Measurements from ENCODE around the gene TMEM263.

Gene TMEM263

GRCh38 chr12:106945261-106945851 is 10.4 kb upstream of the TMEM263 start:
- Histone ChIP-seq H3K4me2 (no peak overlapping the region), H3K36me3 (no peaks in the 10 kb centered on the region), H3K9ac (no peak overlapping the region), H3K27ac (no peak overlapping the region), H3K4me1 (no peaks in the 10 kb centered on the region), H3K4me3 (no peak overlapping the region), H3K9me3 (peaks cover 68% of the 10 kb centered on the region), H4K20me1 (no peaks in the 10 kb centered on the region), H3K27me3 (no peaks in the 10 kb centered on the region)
- no peak for TF ChIP-seq Cebpa-rat (IDR thresholded peaks at IDR 0.05)

GRCh38 chr12:106947461-106947860 is 8.2 kb upstream of the TMEM263 start:
- Histone ChIP-seq H3K4me2 (no peak overlapping the region), H3K27ac (no peak overlapping the region), H3K4me3 (no peak overlapping the region), H3K27me3 (no peaks in the 10 kb centered on the region), H3K9ac (no peak overlapping the region), H4K20me1 (no peaks in the 10 kb centered on the region), H3K36me3 (no peaks in the 10 kb centered on the region), H3K9me3 (peaks cover 67% of the 10 kb centered on the region), H3K4me1 (no peaks in the 10 kb centered on the region)
- TF ChIP-seq Cebpa-rat (IDR thresholded peaks at IDR 0.05): no peak

GRCh38 chr12:106950591-106950990 is 5.1 kb upstream of the TMEM263 start:
- Histone ChIP-seq H3K27ac (no peak overlapping the region), H3K9me3 (peaks cover 47% of the 10 kb centered on the region), H3K9ac (no peak overlapping the region), H3K4me2 (no peak overlapping the region), H3K4me1 (peaks cover 12% of the 10 kb centered on the region), H4K20me1 (no peaks in the 10 kb centered on the region), H3K36me3 (no peaks in the 10 kb centered on the region), H3K4me3 (no peak overlapping the region), H3K27me3 (no peaks in the 10 kb centered on the region)
- no peak for TF ChIP-seq Cebpa-rat (IDR thresholded peaks at IDR 0.05)

- no peak overlapping the region for H3K9ac ChIP-seq
- H3K27ac ChIP-seq: no peak overlapping the region
These were observed 2.1 kb upstream of the TMEM263 start for GRCh38 chr12:106953352-106954250.

GRCh38 chr12:106954462-106955376 is 988 bp upstream of the TMEM263 start:
- Histone ChIP-seq H3K4me3 (peak overlapping the region; percentile 79), H3K4me2 (peak overlapping the region; percentile 93), H4K20me1 (peaks cover 16% of the 10 kb centered on the region), H3K9me3 (peaks cover 7% of the 10 kb centered on the region), H3K9ac (peak overlapping the region; percentile 88), H3K4me1 (peaks cover 33% of the 10 kb centered on the region), H3K27me3 (no peaks in the 10 kb centered on the region), H3K27ac (peak overlapping the region; percentile 89), H3K36me3 (0 out of 2 replicates have a peak, but pooled peaks cover 4% of the 10 kb centered on the region)
- no peak for TF ChIP-seq Cebpa-rat (IDR thresholded peaks at IDR 0.05)

More at GRCh38 chr12:106953352-106954250, 2.1 kb upstream of the TMEM263 start:
- H3K4me3 ChIP-seq: no peak overlapping the region
- no peak for TF ChIP-seq Cebpa-rat (IDR thresholded peaks at IDR 0.05)
- H4K20me1 ChIP-seq: peaks cover 4% of the 10 kb centered on the region; the same call in 1 of the 2 replicates
- H3K4me1 ChIP-seq: peaks cover 23% of the 10 kb centered on the region
- H3K4me2 ChIP-seq: peak overlapping the region; percentile 93
- H3K27me3 ChIP-seq: no peaks in the 10 kb centered on the region
- peaks cover 19% of the 10 kb centered on the region for H3K9me3 ChIP-seq
- no peaks in the 10 kb centered on the region for H3K36me3 ChIP-seq

- no peaks in the 10 kb centered on the region for H3K27me3 ChIP-seq
- peaks cover 5% of the 10 kb centered on the region; the same call in 1 of the 2 replicates for H3K9me3 ChIP-seq
- peak overlapping the region; percentile 90 for H3K27ac ChIP-seq
- peaks cover 33% of the 10 kb centered on the region for H3K4me1 ChIP-seq
- H4K20me1 ChIP-seq: peaks cover 30% of the 10 kb centered on the region
- H3K9ac ChIP-seq: peak overlapping the region; percentile 88
- peak overlapping the region; percentile 79 for H3K4me3 ChIP-seq
- no peak for TF ChIP-seq Cebpa-rat (IDR thresholded peaks at IDR 0.05)
- H3K36me3 ChIP-seq: peaks cover 13% of the 10 kb centered on the region; the same call in 1 of the 2 replicates
- H3K4me2 ChIP-seq: peak overlapping the region; percentile 72
These were observed 406 bp downstream of the TMEM263 start for GRCh38 chr12:106956048-106956578.

GRCh38 chr12:106957583-106957982 is 1.9 kb downstream of the TMEM263 start:
- H3K4me1 ChIP-seq: peaks cover 33% of the 10 kb centered on the region
- peak overlapping the region; percentile 88 for H3K9ac ChIP-seq
- peaks cover 22% of the 10 kb centered on the region for H3K36me3 ChIP-seq
- H3K27ac ChIP-seq: peak overlapping the region; percentile 90
- peaks cover 5% of the 10 kb centered on the region; the same call in 1 of the 2 replicates for H3K9me3 ChIP-seq
- no peak for TF ChIP-seq Cebpa-rat (IDR thresholded peaks at IDR 0.05)
- no peaks in the 10 kb centered on the region for H3K27me3 ChIP-seq
- peaks cover 44% of the 10 kb centered on the region for H4K20me1 ChIP-seq
- H3K4me3 ChIP-seq: peak overlapping the region; percentile 79
- H3K4me2 ChIP-seq: peak overlapping the region; percentile 72

- H3K4me1 ChIP-seq: peaks cover 21% of the 10 kb centered on the region
- no peak overlapping the region for H3K27ac ChIP-seq
- peaks cover 73% of the 10 kb centered on the region for H4K20me1 ChIP-seq
- H3K9ac ChIP-seq: no peak overlapping the region
- no peak overlapping the region for H3K4me2 ChIP-seq
- H3K9me3 ChIP-seq: no peaks in the 10 kb centered on the region
- no peak for TF ChIP-seq Cebpa-rat (IDR thresholded peaks at IDR 0.05)
- H3K4me3 ChIP-seq: no peak overlapping the region
- no peaks in the 10 kb centered on the region for H3K27me3 ChIP-seq
- H3K36me3 ChIP-seq: peaks cover 50% of the 10 kb centered on the region
These were observed 4.7 kb downstream of the TMEM263 start for GRCh38 chr12:106960443-106960842.

- Histone ChIP-seq H3K4me3 (no peak overlapping the region), H3K36me3 (peaks cover 67% of the 10 kb centered on the region), H3K9ac (no peak overlapping the region), H3K27me3 (no peaks in the 10 kb centered on the region), H3K4me2 (no peak overlapping the region), H3K4me1 (peaks cover 21% of the 10 kb centered on the region), H3K9me3 (no peaks in the 10 kb centered on the region), H3K27ac (no peak overlapping the region), H4K20me1 (peaks cover 91% of the 10 kb centered on the region)
- TF ChIP-seq Cebpa-rat (IDR thresholded peaks at IDR 0.05): no peak
These were observed 6.6 kb downstream of the TMEM263 start for GRCh38 chr12:106962286-106962685.
